GM18951 (cell line): ENCODE data around the gene LIN28B.

Experiments used
- POLR2A ChIP-seq: IDR thresholded peaks from 4 replicates; pipeline ENCODE4 v1.6.1; 2011; ENCODE audit warnings: mild to moderate bottlenecking; ENCODE audit not compliant: insufficient read length, insufficient read depth; ENCODE audit errors: extremely low read depth
- in situ Hi-C: fragments of 300-500 bp; cut with MboI; formaldehyde crosslinking; loops from one replicate; pipeline ENCODE4 v1.12.0; 2022; ENCODE audit warnings: low sequenced_read_pairs, mixed read lengths, inconsistent platforms; ENCODE audit not compliant: unreplicated experiment

LIN28B gene

DNA sequence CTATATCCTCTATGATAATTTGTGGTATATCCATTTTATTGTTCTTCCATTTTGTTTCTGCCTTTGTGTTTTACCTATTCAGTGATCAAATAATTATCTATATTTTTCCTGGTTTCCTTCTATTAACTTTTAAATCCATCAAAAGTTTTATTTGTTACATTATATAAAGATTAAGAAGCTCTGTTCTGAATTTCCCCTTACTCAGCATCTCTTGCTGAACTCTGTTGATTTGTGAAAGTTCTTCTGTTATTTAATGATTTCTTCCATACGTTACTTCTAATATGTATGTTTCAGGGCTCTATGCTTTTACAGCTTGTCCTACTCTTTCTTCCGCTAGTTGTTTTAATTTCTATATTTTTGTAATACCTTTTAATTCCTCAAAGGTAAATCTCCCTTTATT, 87.1 kb downstream of the LIN28B start:
- in situ Hi-C loops, result no loop called here
- TF ChIP-seq POLR2A, result no peak

GRCh38 chr6:105045526-105045925, 88.6 kb downstream of the LIN28B start:
- in situ Hi-C loops, result no loop called here
- TF ChIP-seq POLR2A, result no peak

- TF ChIP-seq POLR2A, result no peak
- in situ Hi-C loops, result no loop called here
Observed at GRCh38 chr6:105051941-105052471, 95.1 kb downstream of the LIN28B start.

- TF ChIP-seq POLR2A, result no peak
- in situ Hi-C loops, result no loop called here
Observed at GRCh38 chr6:105056646-105057045, 99.7 kb downstream of the LIN28B start.

DNA sequence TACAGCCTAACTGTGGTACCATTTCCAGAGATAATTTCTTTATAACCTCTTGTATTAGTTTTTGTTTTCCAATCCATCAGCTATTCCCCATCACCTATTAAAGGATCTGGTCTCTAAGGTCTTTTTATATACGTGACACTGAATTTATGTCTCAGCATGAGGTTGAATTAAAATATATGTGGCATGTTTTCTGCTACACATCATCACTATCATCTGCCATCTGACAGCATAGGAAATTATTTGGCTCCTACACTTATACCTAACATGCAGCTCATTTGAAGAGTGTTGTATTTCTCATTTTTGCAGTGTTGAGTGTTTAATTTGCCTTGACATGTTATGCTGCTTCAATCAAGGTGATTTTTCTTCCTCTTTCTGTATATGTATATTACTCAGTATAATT, 100.3 kb downstream of the LIN28B start:
- in situ Hi-C loops, result no loop called here
- no peak for TF ChIP-seq POLR2A

- in situ Hi-C loops, result no loop called here
- TF ChIP-seq POLR2A, result no peak
Observed at GRCh38 chr6:105058316-105058715, 101.4 kb downstream of the LIN28B start.

- in situ Hi-C loops, result no loop called here
- TF ChIP-seq POLR2A, result no peak
Observed at GRCh38 chr6:105058846-105059245, 101.9 kb downstream of the LIN28B start.

DNA sequence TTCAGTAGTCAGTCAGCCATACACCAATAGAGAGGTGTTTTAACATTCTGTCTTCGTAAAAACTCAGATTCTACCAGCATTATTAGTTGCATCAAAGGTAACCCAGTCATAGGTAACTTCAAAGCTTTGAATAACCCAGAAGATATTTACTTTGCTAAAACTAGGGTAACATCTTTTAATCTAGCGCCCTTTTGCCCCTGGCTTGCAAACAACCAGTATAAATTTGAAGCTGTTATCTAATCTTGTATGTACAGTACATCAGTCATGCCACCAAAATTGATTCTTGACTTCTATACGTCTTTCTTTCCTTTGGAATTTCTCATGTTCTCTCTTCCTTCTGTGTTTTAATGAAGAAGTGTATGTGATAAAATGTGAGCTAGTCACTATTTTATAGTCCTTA, 109.3 kb downstream of the LIN28B start:
- TF ChIP-seq POLR2A, result no peak
- in situ Hi-C loops, result no loop called here

- TF ChIP-seq POLR2A, result no peak
Observed at GRCh38 chr6:105066836-105067235, 109.9 kb downstream of the LIN28B start.

DNA sequence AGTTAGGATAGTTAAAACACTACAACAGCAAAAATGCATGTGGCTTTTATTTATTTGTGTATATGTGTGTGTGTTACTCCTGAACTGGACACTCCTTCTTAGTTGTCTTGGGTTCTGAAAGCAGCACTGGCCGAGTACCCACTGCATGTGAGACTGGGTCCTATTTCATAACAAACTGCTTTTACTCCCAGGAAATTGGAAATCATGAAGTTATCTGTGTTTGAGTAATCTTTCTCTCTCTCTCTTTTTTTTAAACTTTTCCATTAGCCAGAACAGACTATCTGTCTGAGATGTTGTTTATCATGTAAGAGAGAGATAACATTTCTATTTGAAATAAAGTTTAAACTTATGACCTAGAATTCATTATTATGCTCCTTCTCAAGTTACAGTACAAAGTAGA, 110.4 kb downstream of the LIN28B start:
- in situ Hi-C loops, result no loop called here
- TF ChIP-seq POLR2A, result no peak

More at GRCh38 chr6:105066836-105067235, 109.9 kb downstream of the LIN28B start:
- in situ Hi-C loops, result no loop called here

DNA sequence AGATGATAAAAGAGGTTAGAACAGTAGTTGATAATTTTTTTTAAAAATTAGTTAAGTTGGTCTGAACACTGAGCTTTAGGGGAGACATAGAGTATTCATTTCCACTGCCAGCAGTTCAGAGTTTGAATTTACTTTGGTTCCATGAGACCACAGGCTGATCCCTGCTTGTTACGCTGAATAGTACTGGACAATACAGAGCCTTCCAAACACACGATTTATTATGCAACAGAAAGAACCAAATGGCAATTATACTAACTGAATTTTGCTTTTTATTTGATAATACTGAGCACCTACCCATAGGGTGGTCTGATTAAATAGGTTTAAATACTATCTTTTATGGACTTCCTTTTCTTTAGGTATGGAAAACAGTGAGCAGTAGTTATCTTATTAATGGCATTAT, 111.5 kb downstream of the LIN28B start:
- no peak for TF ChIP-seq POLR2A
- in situ Hi-C loops, result no loop called here

- in situ Hi-C loops, result no loop called here
Observed at GRCh38 chr6:105069821-105070445, 113.0 kb downstream of the LIN28B start.

GRCh38 chr6:105072798-105073199, 115.9 kb downstream of the LIN28B start:
- in situ Hi-C loops, result no loop called here

More at GRCh38 chr6:105069821-105070445, 113.0 kb downstream of the LIN28B start:
- TF ChIP-seq POLR2A, result no peak

DNA sequence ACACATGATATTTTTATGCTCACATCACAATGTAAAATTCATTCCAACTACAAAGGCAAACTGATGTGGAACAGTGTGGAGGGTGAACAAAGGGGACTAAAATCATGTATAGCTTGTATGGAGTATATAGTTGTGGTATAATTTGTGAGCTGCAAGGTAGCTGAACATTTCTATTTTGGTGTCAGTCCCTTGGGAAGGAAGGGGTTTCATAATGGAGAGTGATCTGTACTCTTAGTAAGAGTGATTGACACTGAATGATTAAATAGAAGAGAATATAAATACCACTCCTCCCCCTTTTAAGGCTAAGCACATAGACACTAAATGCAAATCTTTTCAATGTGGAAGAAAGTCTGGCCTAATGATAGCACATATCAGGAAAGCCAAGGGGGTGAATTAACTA, 118.3 kb downstream of the LIN28B start:
- in situ Hi-C loops, result loop anchor here (25.0 kb wide), 1 partner anchor 1237 kb away; no protein-coding TSS in a partner anchor
- TF ChIP-seq POLR2A, result no peak

More at GRCh38 chr6:105072798-105073199, 115.9 kb downstream of the LIN28B start:
- no peak for TF ChIP-seq POLR2A

- in situ Hi-C loops, result loop anchor here (25.0 kb wide), 1 partner anchor 1236 kb away; no protein-coding TSS in a partner anchor
Observed at GRCh38 chr6:105076418-105076817, 119.5 kb downstream of the LIN28B start.
